GM12875 (cell line): ENCODE measurements around the gene PDK2.

ENCODE experiments used
- H3K4me3 ChIP-seq: one replicate; pipeline ENCODE4 v1.5.1; 2011; ENCODE audit warnings: low read depth, low read length, control low read depth
- TF ChIP-seq, protein P1 (sequence below): IDR thresholded peaks from 2 replicates; pipeline ENCODE4 v1.5.1; 2011; ENCODE audit warnings: low read depth, mild to moderate bottlenecking, control low read depth, inconsistent platforms, low read length, moderate library complexity, borderline replicate concordance; ENCODE audit not compliant: insufficient read depth

PDK2 gene

DNA sequence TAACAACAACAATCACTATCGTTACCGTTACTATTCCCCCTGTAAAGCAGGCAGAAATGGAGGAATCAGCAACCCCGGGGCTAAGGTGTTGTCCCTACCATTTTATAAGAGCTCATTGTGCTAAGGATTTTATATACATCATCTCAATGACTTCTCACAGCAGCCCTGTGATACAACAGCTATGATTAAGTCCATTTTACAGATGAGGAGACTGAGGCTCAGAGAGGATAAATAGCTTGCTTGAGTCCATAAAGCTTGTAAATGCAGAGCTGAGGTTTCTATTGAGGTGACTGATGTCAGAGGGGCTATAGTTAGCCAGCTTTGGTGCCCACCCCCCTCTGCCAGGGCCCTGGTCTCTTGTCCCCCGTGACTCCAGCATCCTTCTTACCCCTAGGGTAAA lies 16.7 kb upstream of the PDK2 start:
- TF ChIP-seq, protein P1, sequence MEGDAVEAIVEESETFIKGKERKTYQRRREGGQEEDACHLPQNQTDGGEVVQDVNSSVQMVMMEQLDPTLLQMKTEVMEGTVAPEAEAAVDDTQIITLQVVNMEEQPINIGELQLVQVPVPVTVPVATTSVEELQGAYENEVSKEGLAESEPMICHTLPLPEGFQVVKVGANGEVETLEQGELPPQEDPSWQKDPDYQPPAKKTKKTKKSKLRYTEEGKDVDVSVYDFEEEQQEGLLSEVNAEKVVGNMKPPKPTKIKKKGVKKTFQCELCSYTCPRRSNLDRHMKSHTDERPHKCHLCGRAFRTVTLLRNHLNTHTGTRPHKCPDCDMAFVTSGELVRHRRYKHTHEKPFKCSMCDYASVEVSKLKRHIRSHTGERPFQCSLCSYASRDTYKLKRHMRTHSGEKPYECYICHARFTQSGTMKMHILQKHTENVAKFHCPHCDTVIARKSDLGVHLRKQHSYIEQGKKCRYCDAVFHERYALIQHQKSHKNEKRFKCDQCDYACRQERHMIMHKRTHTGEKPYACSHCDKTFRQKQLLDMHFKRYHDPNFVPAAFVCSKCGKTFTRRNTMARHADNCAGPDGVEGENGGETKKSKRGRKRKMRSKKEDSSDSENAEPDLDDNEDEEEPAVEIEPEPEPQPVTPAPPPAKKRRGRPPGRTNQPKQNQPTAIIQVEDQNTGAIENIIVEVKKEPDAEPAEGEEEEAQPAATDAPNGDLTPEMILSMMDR = no peak
- H3K4me3 ChIP-seq = no peak overlapping the region

DNA sequence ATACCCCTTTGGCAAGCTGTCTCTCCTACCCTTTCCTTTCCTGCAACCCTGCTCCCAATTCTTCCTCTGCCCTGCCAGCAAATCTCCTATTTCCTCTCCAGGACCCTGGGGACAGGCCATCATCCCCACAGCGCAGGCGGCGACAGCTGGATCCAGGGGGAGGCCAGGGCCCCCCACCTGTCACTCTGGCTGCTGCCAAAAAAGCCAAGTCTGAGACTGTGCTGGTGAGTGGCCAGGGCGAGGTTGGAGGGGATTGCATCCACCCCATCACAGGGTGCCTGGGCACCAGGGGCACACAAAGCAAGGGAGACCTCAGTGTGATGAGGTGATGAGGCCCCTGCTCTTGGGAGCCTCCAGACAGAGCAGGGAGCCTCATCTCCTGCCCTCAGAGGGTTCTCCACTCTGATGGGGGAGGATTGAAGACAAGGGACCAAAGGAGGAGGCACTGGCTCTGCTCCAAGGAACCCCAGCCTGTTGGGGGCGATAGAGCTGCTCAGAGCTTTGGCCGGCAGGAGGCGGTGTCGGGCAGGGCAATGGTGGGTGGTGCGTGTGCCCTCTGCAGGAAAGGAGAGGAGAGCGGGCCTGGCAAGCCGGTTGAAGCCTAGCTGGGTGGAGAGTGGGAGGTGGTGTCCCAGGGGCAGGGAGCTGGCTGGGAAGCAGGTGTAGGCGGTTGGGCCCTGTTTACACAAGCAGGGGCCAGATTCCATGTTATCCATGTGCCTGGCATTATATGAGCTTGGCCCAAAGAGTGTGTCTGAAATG lies 15.6 kb upstream of the PDK2 start:
- TF ChIP-seq, protein P1 = peak; percentile 98
- H3K4me3 ChIP-seq = no peak overlapping the region

DNA sequence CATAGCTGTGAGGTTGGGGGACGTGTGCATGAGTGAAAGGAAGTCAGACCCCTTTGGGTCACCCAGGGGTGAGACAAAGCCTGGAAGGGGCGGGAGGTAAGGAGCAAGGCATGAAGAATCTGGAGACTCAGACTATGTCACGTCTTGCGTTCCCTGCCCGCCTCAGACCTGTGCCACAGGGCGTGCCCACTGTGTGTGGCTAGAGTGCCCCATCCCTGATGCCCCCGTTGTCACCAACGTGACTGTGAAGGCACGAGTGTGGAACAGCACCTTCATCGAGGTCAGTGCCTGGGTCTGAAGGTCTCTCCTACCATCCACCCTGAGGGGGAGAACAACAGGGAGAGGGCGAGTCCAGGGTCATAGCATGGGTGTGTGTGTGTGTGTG lies 15.1 kb upstream of the PDK2 start:
- no peak overlapping the region for H3K4me3 ChIP-seq
- TF ChIP-seq, protein P1 = no peak

DNA sequence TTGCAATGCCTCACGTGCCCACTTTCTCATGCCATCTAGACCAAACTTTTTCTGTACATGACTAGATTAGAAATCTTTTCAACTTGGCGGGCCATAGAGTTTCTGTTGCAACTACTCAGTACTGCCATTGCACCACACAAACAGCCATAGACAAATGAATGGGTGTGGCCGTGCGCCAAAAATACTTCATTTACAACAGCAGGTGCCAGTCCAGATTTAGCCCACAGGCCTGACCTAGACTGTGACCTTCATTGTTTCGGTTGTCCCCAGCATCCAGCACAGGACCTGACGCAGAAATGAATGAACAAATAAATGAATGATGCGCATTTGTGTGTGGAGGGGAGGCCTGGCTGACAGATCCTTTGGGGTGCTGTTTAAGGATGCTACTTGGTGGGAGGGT lies 14.3 kb upstream of the PDK2 start:
- TF ChIP-seq, protein P1 = no peak
- no peak overlapping the region for H3K4me3 ChIP-seq

DNA sequence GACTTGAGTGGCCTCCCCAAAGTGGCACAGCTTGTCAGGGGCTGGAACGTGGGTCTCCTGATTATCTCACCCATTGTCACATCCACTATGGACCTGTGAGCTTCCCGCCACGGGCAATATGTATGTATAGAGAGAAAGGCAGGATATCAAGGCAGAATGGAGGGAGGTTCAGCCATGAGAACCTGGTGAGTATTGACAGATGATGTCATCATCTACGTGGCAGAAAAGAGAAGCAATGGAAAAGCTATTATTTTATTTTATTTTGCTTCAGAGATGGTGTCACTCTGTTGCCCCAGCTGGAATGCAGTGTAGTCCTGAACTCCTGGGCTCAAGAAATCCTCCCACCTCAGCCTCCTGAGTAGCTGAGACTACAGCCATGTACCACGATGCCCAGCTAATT lies 13.4 kb upstream of the PDK2 start:
- no peak overlapping the region for H3K4me3 ChIP-seq
- TF ChIP-seq, protein P1 = no peak

DNA sequence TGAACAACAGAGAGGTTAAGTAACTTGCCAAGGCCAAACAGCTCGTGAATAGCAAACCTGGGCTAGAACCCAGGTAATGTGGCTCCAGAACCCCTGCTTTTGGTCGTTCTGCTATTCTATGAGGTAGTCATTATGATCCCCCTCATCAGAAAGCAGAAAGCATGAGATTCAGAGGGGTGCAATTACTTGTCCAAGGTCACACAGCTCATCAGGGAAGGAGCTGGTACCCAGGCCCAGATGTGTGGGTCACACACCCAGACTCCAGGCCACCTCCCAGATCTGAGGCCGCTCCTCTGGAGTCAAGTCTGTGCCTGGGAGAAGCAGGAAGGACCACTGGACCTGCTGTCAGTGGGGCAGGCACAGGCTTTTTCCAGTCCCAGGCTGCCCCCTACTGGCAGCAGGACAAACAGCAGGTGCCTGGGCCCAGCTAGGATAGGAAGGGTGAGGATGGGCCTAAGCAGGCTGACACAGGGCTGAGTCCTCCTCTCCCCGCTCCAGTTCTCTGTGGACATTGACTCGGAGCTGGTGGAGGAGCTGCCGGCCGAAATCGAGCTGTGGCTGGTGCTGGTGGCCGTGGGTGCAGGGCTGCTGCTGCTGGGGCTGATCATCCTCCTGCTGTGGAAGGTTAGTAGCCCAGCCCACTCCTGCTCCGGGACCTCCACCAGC lies 7.8 kb upstream of the PDK2 start:
- no peak overlapping the region for H3K4me3 ChIP-seq
- TF ChIP-seq, protein P1 = peak; percentile 98

DNA sequence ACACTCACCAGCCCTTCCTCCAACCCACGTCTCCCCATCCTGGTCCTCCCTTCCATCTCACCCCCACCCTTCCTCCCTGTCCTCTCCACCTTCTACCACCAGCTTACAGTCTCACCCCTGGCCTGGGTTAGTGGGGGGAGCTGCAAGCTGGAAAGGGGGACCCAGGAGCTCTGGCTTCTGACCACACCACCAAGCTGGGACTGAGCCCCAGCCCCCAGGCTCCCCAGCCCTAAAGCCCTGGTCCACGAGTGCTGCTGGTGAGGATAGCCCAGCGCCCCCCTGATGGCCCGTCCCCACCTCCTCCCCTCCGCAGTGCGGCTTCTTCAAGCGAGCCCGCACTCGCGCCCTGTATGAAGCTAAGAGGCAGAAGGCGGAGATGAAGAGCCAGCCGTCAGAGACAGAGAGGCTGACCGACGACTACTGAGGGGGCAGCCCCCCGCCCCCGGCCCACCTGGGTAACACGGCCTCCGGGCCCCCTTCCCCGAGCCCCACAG lies 7.2 kb upstream of the PDK2 start:
- TF ChIP-seq, protein P1 = no peak
- H3K4me3 ChIP-seq = no peak overlapping the region
